ENCODE measurements around the gene EPHB2. TPM values are rescaled to one million over a fixed set of nuclear protein-coding genes. Genes with fewer than 3 reads are reported as not detected.

The EPHB2 gene
- total RNA-seq, 1 donor from 2014 or later = 69.4 TPM

DNA sequence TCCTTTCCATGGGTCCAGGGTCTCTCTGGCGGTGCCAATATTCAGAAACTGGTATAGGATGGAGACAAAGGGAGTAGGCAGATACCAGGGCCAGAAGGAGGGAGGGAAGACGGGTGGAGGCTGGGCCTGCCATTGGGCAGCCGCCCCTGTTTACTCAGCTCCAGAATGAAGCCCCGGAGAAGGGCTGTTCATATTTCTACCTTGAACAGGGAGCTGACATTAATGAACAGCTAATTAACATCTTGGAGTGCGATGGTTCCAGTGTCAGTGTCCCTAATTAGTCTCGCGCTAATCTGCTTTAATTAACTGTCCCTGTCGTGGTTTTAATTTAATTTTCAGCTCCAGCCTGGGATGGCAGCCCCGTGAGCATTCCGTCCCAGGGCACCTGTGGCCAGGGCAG, 113.8 kb downstream of the EPHB2 start:
- H3K27me3 Mint-ChIP-seq = no peaks in the 10 kb centered on the region
- H3K9me3 Mint-ChIP-seq (ENCODE audit: low read depth) = no peaks in the 10 kb centered on the region
- no peaks in the 10 kb centered on the region for H3K36me3 Mint-ChIP-seq (ENCODE audit: insufficient read depth)
- H3K4me3 Mint-ChIP-seq (ENCODE audit: low read depth) = no peak overlapping the region
- DNase-seq (ENCODE audit: low spot score, unreplicated experiment) = no peak
- H3K27ac Mint-ChIP-seq = peak overlapping the region; percentile 9
- peaks cover 51% of the 10 kb centered on the region for H3K4me1 Mint-ChIP-seq (ENCODE audit: low read depth)
- TF ChIP-seq, protein P1, sequence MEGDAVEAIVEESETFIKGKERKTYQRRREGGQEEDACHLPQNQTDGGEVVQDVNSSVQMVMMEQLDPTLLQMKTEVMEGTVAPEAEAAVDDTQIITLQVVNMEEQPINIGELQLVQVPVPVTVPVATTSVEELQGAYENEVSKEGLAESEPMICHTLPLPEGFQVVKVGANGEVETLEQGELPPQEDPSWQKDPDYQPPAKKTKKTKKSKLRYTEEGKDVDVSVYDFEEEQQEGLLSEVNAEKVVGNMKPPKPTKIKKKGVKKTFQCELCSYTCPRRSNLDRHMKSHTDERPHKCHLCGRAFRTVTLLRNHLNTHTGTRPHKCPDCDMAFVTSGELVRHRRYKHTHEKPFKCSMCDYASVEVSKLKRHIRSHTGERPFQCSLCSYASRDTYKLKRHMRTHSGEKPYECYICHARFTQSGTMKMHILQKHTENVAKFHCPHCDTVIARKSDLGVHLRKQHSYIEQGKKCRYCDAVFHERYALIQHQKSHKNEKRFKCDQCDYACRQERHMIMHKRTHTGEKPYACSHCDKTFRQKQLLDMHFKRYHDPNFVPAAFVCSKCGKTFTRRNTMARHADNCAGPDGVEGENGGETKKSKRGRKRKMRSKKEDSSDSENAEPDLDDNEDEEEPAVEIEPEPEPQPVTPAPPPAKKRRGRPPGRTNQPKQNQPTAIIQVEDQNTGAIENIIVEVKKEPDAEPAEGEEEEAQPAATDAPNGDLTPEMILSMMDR (IDR thresholded peaks at IDR 0.05; ENCODE audit: unreplicated experiment) = no peak

DNA sequence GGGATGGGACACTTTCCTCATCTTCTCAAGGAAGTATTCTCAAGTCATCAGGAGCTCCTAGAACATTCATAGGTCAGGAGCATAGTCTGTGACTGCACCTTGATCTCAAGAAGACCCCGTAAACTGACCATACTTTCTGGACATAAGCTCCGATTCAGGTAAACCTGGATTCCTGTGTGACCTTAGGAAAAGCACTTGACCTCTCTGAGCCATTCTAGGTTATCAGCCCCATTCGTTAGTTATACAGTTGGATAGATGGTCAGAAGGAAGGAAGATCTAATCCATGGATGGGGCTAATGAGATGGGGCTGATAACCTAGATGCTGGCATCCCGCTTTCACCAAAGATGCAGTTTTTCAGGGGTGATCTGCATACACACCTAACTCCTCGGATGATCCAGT, 114.3 kb downstream of the EPHB2 start:
- Mint-ChIP-seq H3K4me1 (ENCODE audit: low read depth) (peaks cover 56% of the 10 kb centered on the region), H3K9me3 (ENCODE audit: low read depth) (no peaks in the 10 kb centered on the region), H3K27me3 (no peaks in the 10 kb centered on the region), H3K4me3 (ENCODE audit: low read depth) (no peak overlapping the region), H3K27ac (peak overlapping the region; percentile 100), H3K36me3 (ENCODE audit: insufficient read depth) (no peaks in the 10 kb centered on the region)
- DNase-seq (ENCODE audit: low spot score, unreplicated experiment) = no peak
- TF ChIP-seq, protein P1 (IDR thresholded peaks at IDR 0.05; ENCODE audit: unreplicated experiment) = no peak

DNA sequence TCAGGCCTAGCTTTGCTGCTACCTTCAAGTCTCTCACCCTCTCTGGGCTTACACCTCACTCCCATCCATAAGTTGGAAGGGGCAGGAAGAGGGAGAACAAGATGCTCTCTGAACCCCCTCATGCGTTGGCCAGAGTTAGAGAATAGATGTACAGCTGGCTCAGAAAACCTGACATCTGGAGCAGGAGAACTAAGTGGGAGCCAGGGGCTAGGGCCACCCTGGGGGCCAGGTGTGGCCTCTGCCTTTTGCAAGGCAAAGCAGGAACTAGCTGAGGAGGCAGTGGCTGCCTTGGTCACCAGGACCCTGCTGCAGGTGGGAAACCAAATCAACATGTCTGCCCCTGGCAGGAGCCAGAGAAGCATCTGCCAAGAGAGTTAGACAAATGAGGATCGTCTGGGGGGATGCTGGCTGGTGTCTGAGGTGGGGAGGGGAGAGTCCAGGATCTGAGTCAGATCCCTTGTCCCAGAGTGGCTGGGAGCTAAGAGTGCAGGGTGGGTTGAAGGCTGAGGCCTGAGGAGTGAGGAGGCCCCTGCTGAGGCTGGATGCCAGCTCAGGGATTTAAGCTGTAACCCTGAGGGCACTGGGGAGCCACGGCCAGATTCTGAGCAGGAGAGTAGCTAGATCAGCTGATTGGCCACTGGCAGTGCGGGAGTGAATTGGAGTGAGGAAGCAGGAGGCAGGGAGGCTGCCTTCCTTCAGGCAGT, 115.0 kb downstream of the EPHB2 start:
- TF ChIP-seq, protein P1 (IDR thresholded peaks at IDR 0.05; ENCODE audit: unreplicated experiment) = no peak
- Mint-ChIP-seq H3K36me3 (ENCODE audit: insufficient read depth) (no peaks in the 10 kb centered on the region), H3K27me3 (no peaks in the 10 kb centered on the region), H3K4me1 (ENCODE audit: low read depth) (peaks cover 57% of the 10 kb centered on the region), H3K4me3 (ENCODE audit: low read depth) (peak overlapping the region; percentile 55), H3K27ac (peak overlapping the region; percentile 100), H3K9me3 (ENCODE audit: low read depth) (no peaks in the 10 kb centered on the region)
- no peak for DNase-seq (ENCODE audit: low spot score, unreplicated experiment)

DNA sequence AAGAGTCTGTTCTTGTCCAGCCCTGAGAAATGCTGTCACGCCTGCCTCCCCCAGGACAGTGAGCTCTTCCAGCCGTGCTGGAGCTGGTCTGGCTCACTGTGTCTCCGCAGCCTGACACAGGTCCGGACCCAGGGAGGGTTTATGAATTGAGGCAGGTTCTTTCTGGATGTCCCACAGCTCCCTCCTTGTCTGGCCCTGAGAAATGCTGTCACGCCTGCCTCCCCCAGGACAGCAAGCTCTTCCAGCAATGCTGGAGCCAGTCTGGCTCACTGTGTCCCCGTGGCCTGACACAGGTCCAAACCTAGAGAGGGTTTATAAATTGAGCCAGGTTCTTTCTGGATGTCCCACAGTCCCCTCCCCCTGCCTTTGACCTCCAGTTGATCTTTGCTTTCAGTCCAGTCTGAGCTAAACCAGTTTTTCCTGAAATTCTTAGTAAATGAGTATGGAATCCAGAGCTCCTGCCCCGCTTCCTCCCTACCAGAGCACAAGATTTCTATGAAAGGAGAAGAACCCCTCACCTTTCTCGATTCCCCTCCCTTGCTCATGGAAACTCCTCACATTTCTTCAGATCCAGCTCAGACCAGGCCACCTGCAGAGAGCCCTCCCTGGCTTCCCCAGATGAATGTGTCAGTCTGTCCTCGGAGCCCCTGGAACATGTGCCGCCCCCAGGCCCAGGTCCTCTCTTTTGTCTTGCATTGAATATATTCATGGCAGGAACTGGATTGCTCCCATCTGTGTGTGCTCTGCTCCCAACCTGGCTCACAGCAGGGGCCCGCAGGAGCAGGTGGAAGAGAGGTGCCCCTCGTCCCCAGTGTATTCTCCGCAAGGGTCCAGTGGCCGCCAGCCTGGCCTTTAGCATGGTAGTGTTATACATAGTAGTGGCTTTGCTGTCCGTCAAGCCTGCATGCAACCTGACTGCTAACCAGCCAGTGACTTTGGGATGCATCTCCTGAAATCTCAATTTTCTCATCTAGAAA, 116.3 kb downstream of the EPHB2 start:
- TF ChIP-seq, protein P1 (IDR thresholded peaks at IDR 0.05; ENCODE audit: unreplicated experiment) = no peak
- Mint-ChIP-seq H3K36me3 (ENCODE audit: insufficient read depth) (no peaks in the 10 kb centered on the region), H3K4me1 (ENCODE audit: low read depth) (peaks cover 57% of the 10 kb centered on the region), H3K4me3 (ENCODE audit: low read depth) (peak overlapping the region; percentile 71), H3K27ac (peak overlapping the region; percentile 100), H3K27me3 (no peaks in the 10 kb centered on the region), H3K9me3 (ENCODE audit: low read depth) (no peaks in the 10 kb centered on the region)
- DNase-seq (ENCODE audit: low spot score, unreplicated experiment) = peak; percentile 46
